ENCODE results near the gene BRCA1. TPM values are rescaled to one million over a fixed set of nuclear protein-coding genes. Genes with fewer than 3 reads are reported as not detected.
"Not testable (repeated sequence)": the region's sequence is repeated elsewhere in the genome, so short reads cannot be mapped to it uniquely, and the experiment has no call there.

Gene BRCA1
- total RNA-seq, 2 donors from 2014 or later = 8.6 to 21.1 TPM

DNA sequence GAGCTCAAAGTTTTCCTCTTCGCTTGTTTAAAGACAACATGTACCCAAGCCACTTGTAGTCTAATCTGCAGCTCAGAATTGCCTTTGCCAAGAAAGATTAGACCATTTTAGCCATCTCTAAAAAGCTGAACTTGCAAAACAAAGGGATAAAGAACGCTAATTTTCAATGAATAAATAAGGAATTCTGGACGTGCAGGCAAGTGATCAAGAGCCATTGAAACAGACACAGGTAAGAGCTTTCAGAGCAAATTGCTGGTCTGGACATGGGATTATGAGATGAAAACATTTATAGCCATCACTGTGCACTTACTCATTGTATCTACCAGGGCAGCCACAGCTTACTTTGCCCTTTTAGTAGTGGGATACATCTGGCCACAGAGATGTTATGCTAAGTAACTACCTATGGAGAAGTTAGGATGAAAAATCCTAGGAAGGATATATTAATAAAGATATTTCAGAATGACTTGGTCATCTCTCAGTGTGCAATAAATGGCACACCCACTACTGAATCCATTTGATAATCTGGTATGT, 55.7 kb downstream of the BRCA1 start:
- Histone ChIP-seq H3K9me3 (no peaks in the 10 kb centered on the region), H3K4me1 (ENCODE audit: control insufficient read depth in 1 of 2, low read depth in 2 of 2) (no peaks in the 10 kb centered on the region), H3K36me3 (no peaks in the 10 kb centered on the region), H3K27me3 (replicated peaks; ENCODE audit: insufficient read depth) (no peaks in the 10 kb centered on the region), H3K27ac (no peak overlapping the region), H3K4me3 (no peak overlapping the region)
- no peak for DNase-seq (ENCODE audit: low spot score)
- no peak for ATAC-seq (ENCODE audit: insufficient number of reproducible peaks, low FRiP score, low read depth)
- TF ChIP-seq, protein P1, sequence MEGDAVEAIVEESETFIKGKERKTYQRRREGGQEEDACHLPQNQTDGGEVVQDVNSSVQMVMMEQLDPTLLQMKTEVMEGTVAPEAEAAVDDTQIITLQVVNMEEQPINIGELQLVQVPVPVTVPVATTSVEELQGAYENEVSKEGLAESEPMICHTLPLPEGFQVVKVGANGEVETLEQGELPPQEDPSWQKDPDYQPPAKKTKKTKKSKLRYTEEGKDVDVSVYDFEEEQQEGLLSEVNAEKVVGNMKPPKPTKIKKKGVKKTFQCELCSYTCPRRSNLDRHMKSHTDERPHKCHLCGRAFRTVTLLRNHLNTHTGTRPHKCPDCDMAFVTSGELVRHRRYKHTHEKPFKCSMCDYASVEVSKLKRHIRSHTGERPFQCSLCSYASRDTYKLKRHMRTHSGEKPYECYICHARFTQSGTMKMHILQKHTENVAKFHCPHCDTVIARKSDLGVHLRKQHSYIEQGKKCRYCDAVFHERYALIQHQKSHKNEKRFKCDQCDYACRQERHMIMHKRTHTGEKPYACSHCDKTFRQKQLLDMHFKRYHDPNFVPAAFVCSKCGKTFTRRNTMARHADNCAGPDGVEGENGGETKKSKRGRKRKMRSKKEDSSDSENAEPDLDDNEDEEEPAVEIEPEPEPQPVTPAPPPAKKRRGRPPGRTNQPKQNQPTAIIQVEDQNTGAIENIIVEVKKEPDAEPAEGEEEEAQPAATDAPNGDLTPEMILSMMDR (IDR thresholded peaks at IDR 0.05) = no peak

DNA sequence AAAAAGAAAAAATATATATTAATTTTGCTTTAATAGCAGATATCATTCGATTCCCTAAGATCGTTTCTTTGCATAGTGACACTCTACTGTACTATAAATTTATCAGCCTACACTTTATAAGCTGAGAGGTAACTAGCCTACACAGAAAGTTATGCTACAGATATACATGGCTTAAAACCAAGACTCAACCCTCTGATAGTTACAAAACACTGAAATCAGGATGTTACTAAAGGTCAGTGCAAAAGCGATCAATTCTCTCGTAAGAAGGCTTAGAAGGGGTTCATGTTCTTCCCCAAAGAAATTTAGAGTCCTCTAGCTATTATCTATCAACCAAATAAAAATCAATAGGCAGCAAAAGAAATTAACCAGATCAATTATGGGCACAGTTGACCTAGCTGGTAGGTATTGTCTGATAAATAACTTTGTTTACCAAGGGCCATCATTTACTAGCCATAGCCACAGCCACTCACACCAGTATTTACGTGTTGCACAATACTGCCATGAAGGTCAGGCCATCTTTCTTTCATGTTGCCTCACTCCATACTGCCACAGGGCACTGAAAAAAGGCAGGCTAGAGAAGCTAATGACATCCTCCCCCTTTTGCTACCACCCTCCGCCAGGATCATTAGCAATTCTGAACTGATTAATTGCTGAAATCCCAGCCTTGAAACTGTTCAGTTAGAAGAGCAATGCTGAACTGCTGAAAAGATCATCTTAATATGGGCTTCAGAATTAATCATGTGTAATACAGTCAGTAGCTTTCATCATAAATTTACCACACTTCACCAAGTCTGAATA, 56.4 kb downstream of the BRCA1 start:
- no peak for DNase-seq (ENCODE audit: low spot score)
- Histone ChIP-seq H3K4me3 (no peak overlapping the region), H3K9me3 (no peaks in the 10 kb centered on the region), H3K27me3 (replicated peaks; ENCODE audit: insufficient read depth) (no peaks in the 10 kb centered on the region), H3K4me1 (ENCODE audit: control insufficient read depth in 1 of 2, low read depth in 2 of 2) (no peaks in the 10 kb centered on the region), H3K27ac (no peak overlapping the region), H3K36me3 (no peaks in the 10 kb centered on the region)
- TF ChIP-seq, protein P1 (IDR thresholded peaks at IDR 0.05) = no peak
- no peak for ATAC-seq (ENCODE audit: insufficient number of reproducible peaks, low FRiP score, low read depth)

DNA sequence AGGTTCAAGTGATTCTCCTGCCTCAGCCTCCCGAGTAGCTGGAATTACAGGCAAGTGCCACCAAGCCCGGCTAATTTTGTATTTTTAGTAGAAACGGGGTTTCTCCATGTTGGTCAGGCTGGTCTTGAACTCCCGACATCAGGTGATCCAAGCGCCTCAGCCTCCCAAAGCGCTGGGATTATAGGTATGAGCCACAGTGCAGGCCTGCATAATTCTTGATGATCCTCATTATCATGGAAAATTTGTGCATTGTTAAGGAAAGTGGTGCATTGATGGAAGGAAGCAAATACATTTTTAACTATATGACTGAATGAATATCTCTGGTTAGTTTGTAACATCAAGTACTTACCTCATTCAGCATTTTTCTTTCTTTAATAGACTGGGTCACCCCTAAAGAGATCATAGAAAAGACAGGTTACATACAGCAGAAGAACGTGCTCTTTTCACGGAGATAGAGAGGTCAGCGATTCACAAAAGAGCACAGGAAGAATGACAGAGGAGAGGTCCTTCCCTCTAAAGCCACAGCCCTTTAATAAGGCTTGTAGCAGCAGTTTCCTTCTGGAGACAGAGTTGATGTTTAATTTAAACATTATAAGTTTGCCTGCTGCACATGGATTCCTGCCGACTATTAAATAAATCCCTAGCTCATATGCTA, 62.1 kb downstream of the BRCA1 start:
- H3K27ac ChIP-seq = no peak overlapping the region
- no peak overlapping the region for H3K4me3 ChIP-seq
- ATAC-seq (ENCODE audit: insufficient number of reproducible peaks, low FRiP score, low read depth) (no peak), DNase-seq (ENCODE audit: low spot score) (no peak)
- no peaks in the 10 kb centered on the region for H3K4me1 ChIP-seq (ENCODE audit: control insufficient read depth in 1 of 2, low read depth in 2 of 2)
- no peaks in the 10 kb centered on the region for H3K9me3 ChIP-seq
- H3K36me3 ChIP-seq = peaks cover 6% of the 10 kb centered on the region
- TF ChIP-seq, protein P1 (IDR thresholded peaks at IDR 0.05) = no peak
- no peaks in the 10 kb centered on the region for H3K27me3 ChIP-seq (replicated peaks; ENCODE audit: insufficient read depth)

DNA sequence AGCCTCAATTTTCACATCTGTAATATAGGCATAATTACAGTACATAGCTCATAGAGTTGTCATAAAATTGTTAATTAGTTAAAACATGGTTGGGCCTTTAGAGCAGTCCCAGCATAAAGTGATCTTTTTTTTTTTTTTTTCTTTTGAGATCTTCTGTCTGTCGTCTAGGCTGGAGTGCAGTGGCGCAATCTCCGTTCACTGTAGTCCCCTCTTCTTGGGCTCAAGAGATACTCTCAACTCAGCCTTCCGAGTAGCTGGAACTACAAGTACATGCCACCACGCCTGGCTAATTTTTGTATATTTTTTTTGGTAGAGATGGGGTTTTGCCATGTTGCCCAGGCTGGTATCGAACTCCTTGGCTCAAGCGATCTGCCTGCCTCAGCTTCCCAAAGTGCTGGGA, 69.1 kb downstream of the BRCA1 start:
- Histone ChIP-seq H3K27me3 (replicated peaks; ENCODE audit: insufficient read depth) (no peaks in the 10 kb centered on the region), H3K36me3 (no peaks in the 10 kb centered on the region), H3K9me3 (no peaks in the 10 kb centered on the region), H3K4me3 (no peak overlapping the region), H3K27ac (no peak overlapping the region), H3K4me1 (ENCODE audit: control insufficient read depth in 1 of 2, low read depth in 2 of 2) (no peaks in the 10 kb centered on the region)
- TF ChIP-seq, protein P1 (IDR thresholded peaks at IDR 0.05) = no peak
- DNase-seq (ENCODE audit: low spot score) (no peak), ATAC-seq (ENCODE audit: insufficient number of reproducible peaks, low FRiP score, low read depth) (no peak)

DNA sequence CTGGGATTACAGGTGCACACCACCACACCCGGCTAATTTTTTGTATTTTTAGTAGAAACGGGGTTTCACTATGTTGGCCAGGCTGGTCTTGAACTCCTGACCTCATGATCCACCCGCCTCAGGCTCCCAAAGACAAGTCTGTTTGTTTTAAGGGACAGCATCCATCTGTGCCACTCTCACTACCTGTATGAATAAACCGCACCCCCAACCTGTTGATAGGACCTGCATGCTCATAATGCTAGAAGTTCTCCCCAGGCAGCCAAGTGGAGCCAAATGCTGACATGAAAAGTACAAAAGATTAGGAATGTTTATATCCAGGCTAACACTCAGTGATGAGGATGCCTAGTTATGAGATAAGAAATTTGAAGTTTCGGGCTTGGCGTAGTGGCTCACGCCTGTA, 72.2 kb downstream of the BRCA1 start:
- not testable (repeated sequence) for H3K27ac ChIP-seq; H3K4me1 ChIP-seq (ENCODE audit: control insufficient read depth in 1 of 2, low read depth in 2 of 2); H3K9me3 ChIP-seq; H3K27me3 ChIP-seq (replicated peaks; ENCODE audit: insufficient read depth); H3K36me3 ChIP-seq; DNase-seq (ENCODE audit: low spot score); H3K4me3 ChIP-seq; ATAC-seq (ENCODE audit: insufficient number of reproducible peaks, low FRiP score, low read depth)

Measured in thoracic aorta (tissue), 2 donors.